ENCODE measurements around the gene STIP1. TPM values are rescaled to one million over a fixed set of nuclear protein-coding genes. Genes with fewer than 3 reads are reported as not detected.

The STIP1 gene
- total RNA-seq, 2 donors from 2014 or later: 95.5 to 232 TPM

- H3K4me1 ChIP-seq: no peaks in the 10 kb centered on the region
- no peak overlapping the region for H3K9ac ChIP-seq (ENCODE audit: low read depth in 2 of 2, low read length in 2 of 2)
- no peaks in the 10 kb centered on the region for H3K27me3 ChIP-seq
- H3K9me3 ChIP-seq: no peaks in the 10 kb centered on the region
- H3K36me3 ChIP-seq: peaks cover 44% of the 10 kb centered on the region
- intact Hi-C loops (cut with DNase I): no loop called here
- H3K4me3 ChIP-seq: no peak overlapping the region
- no peak overlapping the region for H3K27ac ChIP-seq
- TF ChIP-seq CTCF (IDR thresholded peaks at IDR 0.05): no peak
- no peak for DNase-seq
Measured at GRCh38 chr11:64198511-64198910, 12.5 kb downstream of the STIP1 start.

GRCh38 chr11:64201543-64201942, 15.6 kb downstream of the STIP1 start:
- peaks cover 39% of the 10 kb centered on the region for H3K36me3 ChIP-seq
- H3K4me1 ChIP-seq: peaks cover 15% of the 10 kb centered on the region
- no peak for DNase-seq
- no peaks in the 10 kb centered on the region for H3K9me3 ChIP-seq
- intact Hi-C loops (cut with DNase I): loop anchor here (5.0 kb wide), 1 partner anchor 101 kb away; the partner anchor contains the start of gene CATSPERZ
- no peak for TF ChIP-seq CTCF (IDR thresholded peaks at IDR 0.05)
- no peak overlapping the region for H3K9ac ChIP-seq (ENCODE audit: low read depth in 2 of 2, low read length in 2 of 2)
- no peak overlapping the region for H3K27ac ChIP-seq
- no peaks in the 10 kb centered on the region for H3K27me3 ChIP-seq
- H3K4me3 ChIP-seq: no peak overlapping the region

- TF ChIP-seq CTCF (IDR thresholded peaks at IDR 0.05): no peak
- Histone ChIP-seq H3K27ac (no peak overlapping the region), H3K9me3 (no peaks in the 10 kb centered on the region), H3K27me3 (no peaks in the 10 kb centered on the region), H3K4me3 (no peak overlapping the region), H3K36me3 (peaks cover 27% of the 10 kb centered on the region), H3K4me1 (peaks cover 17% of the 10 kb centered on the region), H3K9ac (ENCODE audit: low read depth in 2 of 2, low read length in 2 of 2) (no peak overlapping the region)
- no peak for DNase-seq
- intact Hi-C loops (cut with DNase I): loop anchor here (5.0 kb wide), 1 partner anchor 99 kb away; the partner anchor contains the start of gene CATSPERZ
Measured at GRCh38 chr11:64202992-64203391, 17.0 kb downstream of the STIP1 start.

- intact Hi-C loops (cut with DNase I): loop anchor here (5.0 kb wide), 1 partner anchor 99 kb away; the partner anchor contains the start of gene CATSPERZ
- no peaks in the 10 kb centered on the region for H3K9me3 ChIP-seq
- no peak overlapping the region for H3K4me3 ChIP-seq
- H3K27ac ChIP-seq: no peak overlapping the region
- peaks cover 17% of the 10 kb centered on the region for H3K4me1 ChIP-seq
- H3K36me3 ChIP-seq: peaks cover 27% of the 10 kb centered on the region
- DNase-seq: no peak
- H3K27me3 ChIP-seq: no peaks in the 10 kb centered on the region
- no peak overlapping the region for H3K9ac ChIP-seq (ENCODE audit: low read depth in 2 of 2, low read length in 2 of 2)
- no peak for TF ChIP-seq CTCF (IDR thresholded peaks at IDR 0.05)
Measured at GRCh38 chr11:64203421-64204079, 17.6 kb downstream of the STIP1 start.

- TF ChIP-seq CTCF (IDR thresholded peaks at IDR 0.05): no peak
- no peaks in the 10 kb centered on the region for H3K27me3 ChIP-seq
- H3K4me3 ChIP-seq: no peak overlapping the region
- H3K27ac ChIP-seq: no peak overlapping the region
- intact Hi-C loops (cut with DNase I): loop anchor here (5.0 kb wide), 1 partner anchor 98 kb away; the partner anchor contains the start of gene CATSPERZ
- H3K9ac ChIP-seq (ENCODE audit: low read depth in 2 of 2, low read length in 2 of 2): no peak overlapping the region
- H3K9me3 ChIP-seq: no peaks in the 10 kb centered on the region
- peaks cover 17% of the 10 kb centered on the region for H3K4me1 ChIP-seq
- DNase-seq: no peak
- peaks cover 27% of the 10 kb centered on the region for H3K36me3 ChIP-seq
Measured at GRCh38 chr11:64204080-64204440, 18.1 kb downstream of the STIP1 start.

Measured in colonic mucosa (tissue), 4 donors.